ENCODE results near the gene MALRD1. TPM values are rescaled to one million over a fixed set of nuclear protein-coding genes. Genes with fewer than 3 reads are reported as not detected.

The MALRD1 gene
- total RNA-seq, 1 donor from 2014 or later, result 0.45 TPM

GRCh38 chr10:19290770-19291169 is 242.2 kb downstream of the MALRD1 start:
- Histone ChIP-seq H3K36me3 (ENCODE audit: insufficient read depth, low read length) (no peaks in the 10 kb centered on the region), H3K27ac (ENCODE audit: low read depth, low read length) (no peak overlapping the region), H3K27me3 (ENCODE audit: insufficient read depth, low read length) (no peaks in the 10 kb centered on the region), H2AFZ (ENCODE audit: low read depth, low read length) (no peak overlapping the region), H3K9ac (ENCODE audit: low read length) (no peak overlapping the region), H4K20me1 (ENCODE audit: insufficient read depth, low read length) (no peaks in the 10 kb centered on the region), H3K9me3 (ENCODE audit: insufficient read depth, low read depth, low read length) (no peaks in the 10 kb centered on the region), H3K79me2 (ENCODE audit: insufficient read depth, low read length) (no peaks in the 10 kb centered on the region), H3K4me1 (ENCODE audit: insufficient read depth, low read length) (no peaks in the 10 kb centered on the region), H3K4me2 (ENCODE audit: low read length) (no peak overlapping the region), H3K4me3 (ENCODE audit: insufficient read depth, low read depth, low read length) (no peak overlapping the region)
- no peak overlapping the region for H3K4me3 Mint-ChIP-seq (ENCODE audit: unreplicated experiment)
- DNase-seq (ENCODE audit: low read depth) (no peak), FAIRE-seq (no peak)
- no peaks in the 10 kb centered on the region for H3K4me1 Mint-ChIP-seq (ENCODE audit: low read depth, unreplicated experiment)
- H3K27me3 Mint-ChIP-seq (ENCODE audit: low read depth, unreplicated experiment), result no peaks in the 10 kb centered on the region
- H3K27ac Mint-ChIP-seq (ENCODE audit: unreplicated experiment), result no peak overlapping the region
- no peak for TF ChIP-seq EZH2 (IDR thresholded peaks at IDR 0.05; ENCODE audit: insufficient read depth, low read length)
- TF ChIP-seq CTCF (IDR thresholded peaks at IDR 0.05; ENCODE audit: insufficient read depth, low read depth, low read length), result no peak
- no peaks in the 10 kb centered on the region for H3K9me3 Mint-ChIP-seq (ENCODE audit: unreplicated experiment)
- H3K36me3 Mint-ChIP-seq (ENCODE audit: low read depth, unreplicated experiment), result no peaks in the 10 kb centered on the region

GRCh38 chr10:19294233-19294632 is 245.6 kb downstream of the MALRD1 start:
- TF ChIP-seq EZH2 (IDR thresholded peaks at IDR 0.05; ENCODE audit: insufficient read depth, low read length) (no peak), CTCF (IDR thresholded peaks at IDR 0.05; ENCODE audit: insufficient read depth, low read depth, low read length) (no peak)
- H3K27me3 ChIP-seq (ENCODE audit: insufficient read depth, low read length), result no peaks in the 10 kb centered on the region

GRCh38 chr10:19299645-19300044 is 251.0 kb downstream of the MALRD1 start:
- no peaks in the 10 kb centered on the region for H3K9me3 Mint-ChIP-seq (ENCODE audit: unreplicated experiment)
- FAIRE-seq, result no peak
- H3K4me3 ChIP-seq (ENCODE audit: insufficient read depth, low read depth, low read length), result no peak overlapping the region
- H3K4me3 Mint-ChIP-seq (ENCODE audit: unreplicated experiment), result no peak overlapping the region
- H2AFZ ChIP-seq (ENCODE audit: low read depth, low read length), result no peak overlapping the region
- no peaks in the 10 kb centered on the region for H3K9me3 ChIP-seq (ENCODE audit: insufficient read depth, low read depth, low read length)
- H3K4me1 ChIP-seq (ENCODE audit: insufficient read depth, low read length), result peaks cover 9% of the 10 kb centered on the region
- no peaks in the 10 kb centered on the region for H3K36me3 ChIP-seq (ENCODE audit: insufficient read depth, low read length)
- H3K27ac Mint-ChIP-seq (ENCODE audit: unreplicated experiment), result no peak overlapping the region
- H3K27me3 Mint-ChIP-seq (ENCODE audit: low read depth, unreplicated experiment), result no peaks in the 10 kb centered on the region
- no peaks in the 10 kb centered on the region for H4K20me1 ChIP-seq (ENCODE audit: insufficient read depth, low read length)
- H3K27ac ChIP-seq (ENCODE audit: low read depth, low read length), result no peak overlapping the region
- no peaks in the 10 kb centered on the region for H3K36me3 Mint-ChIP-seq (ENCODE audit: low read depth, unreplicated experiment)
- no peak overlapping the region for H3K4me2 ChIP-seq (ENCODE audit: low read length)
- no peaks in the 10 kb centered on the region for H3K27me3 ChIP-seq (ENCODE audit: insufficient read depth, low read length)
- peaks cover 7% of the 10 kb centered on the region for H3K4me1 Mint-ChIP-seq (ENCODE audit: low read depth, unreplicated experiment)
- no peak for DNase-seq (ENCODE audit: low read depth)
- H3K79me2 ChIP-seq (ENCODE audit: insufficient read depth, low read length), result no peaks in the 10 kb centered on the region
- no peak overlapping the region for H3K9ac ChIP-seq (ENCODE audit: low read length)
- no peak for TF ChIP-seq CTCF (IDR thresholded peaks at IDR 0.05; ENCODE audit: insufficient read depth, low read depth, low read length)
- no peak for TF ChIP-seq EZH2 (IDR thresholded peaks at IDR 0.05; ENCODE audit: insufficient read depth, low read length)

More at GRCh38 chr10:19294233-19294632, 245.6 kb downstream of the MALRD1 start:
- Histone ChIP-seq H3K9me3 (ENCODE audit: insufficient read depth, low read depth, low read length) (no peaks in the 10 kb centered on the region), H3K4me2 (ENCODE audit: low read length) (no peak overlapping the region), H2AFZ (ENCODE audit: low read depth, low read length) (no peak overlapping the region), H3K36me3 (ENCODE audit: insufficient read depth, low read length) (no peaks in the 10 kb centered on the region), H3K9ac (ENCODE audit: low read length) (no peak overlapping the region), H3K79me2 (ENCODE audit: insufficient read depth, low read length) (no peaks in the 10 kb centered on the region), H3K27ac (ENCODE audit: low read depth, low read length) (no peak overlapping the region), H3K4me3 (ENCODE audit: insufficient read depth, low read depth, low read length) (no peak overlapping the region), H4K20me1 (ENCODE audit: insufficient read depth, low read length) (no peaks in the 10 kb centered on the region), H3K4me1 (ENCODE audit: insufficient read depth, low read length) (no peaks in the 10 kb centered on the region)
- H3K4me1 Mint-ChIP-seq (ENCODE audit: low read depth, unreplicated experiment), result no peaks in the 10 kb centered on the region
- H3K36me3 Mint-ChIP-seq (ENCODE audit: low read depth, unreplicated experiment), result no peaks in the 10 kb centered on the region
- no peak for DNase-seq (ENCODE audit: low read depth)
- H3K27me3 Mint-ChIP-seq (ENCODE audit: low read depth, unreplicated experiment), result no peaks in the 10 kb centered on the region
- no peak overlapping the region for H3K4me3 Mint-ChIP-seq (ENCODE audit: unreplicated experiment)
- no peak overlapping the region for H3K27ac Mint-ChIP-seq (ENCODE audit: unreplicated experiment)
- no peak for FAIRE-seq
- no peaks in the 10 kb centered on the region for H3K9me3 Mint-ChIP-seq (ENCODE audit: unreplicated experiment)
